ENCODE data around the gene ADH1C. TPM values are rescaled to one million over a fixed set of nuclear protein-coding genes. Genes with fewer than 3 reads are reported as not detected.

ADH1C gene
- total RNA-seq, 1 donor from 2014 or later, result 13.0 TPM

Other genes with a start within 250 kb of the ADH1C start
- under 0.01 TPM for gene ADH4, start 208.4 kb downstream of the ADH1C start, total RNA-seq
- gene ADH6, start 133.5 kb downstream of the ADH1C start, total RNA-seq, result not detected
- 0.52 TPM for gene ADH1A, start 61.8 kb downstream of the ADH1C start, total RNA-seq
- gene ADH1B, start 31.3 kb downstream of the ADH1C start, total RNA-seq, result 33.4 TPM
- not detected for gene ADH7, start 82.6 kb upstream of the ADH1C start, total RNA-seq
- gene C4orf17, start 158.3 kb upstream of the ADH1C start, total RNA-seq, result not detected
- 5.7 TPM for gene TRMT10A, start 211.3 kb upstream of the ADH1C start, total RNA-seq
- gene MTTP, start 222.1 kb upstream of the ADH1C start, total RNA-seq, result under 0.01 TPM

Data from skeletal muscle tissue (tissue), 1 donor.